Measurements from ENCODE around the gene EXOC8.
A peak's percentile ranks its signal among the peaks of the same experiment; 100 is the strongest.

The EXOC8 gene

GRCh38 chr1:231337472-231338269, at the start of gene EXOC8:
Gene EXOC8, minus strand, starts transcription at chr1:231337852. Its CDS starts 107 bp downstream, at chr1:231337745.
- DNase-seq: peak; percentile 92

- no peak for DNase-seq
Observed at GRCh38 chr1:231386466-231386865, 48.8 kb upstream of the EXOC8 start.

- no peak for DNase-seq
Observed at GRCh38 chr1:231385416-231385748, 47.7 kb upstream of the EXOC8 start.

GRCh38 chr1:231384696-231385415, 47.2 kb upstream of the EXOC8 start:
- no peak for DNase-seq

- no peak for DNase-seq
Observed at GRCh38 chr1:231383159-231383860, 45.7 kb upstream of the EXOC8 start.

GRCh38 chr1:231382426-231382825, 44.8 kb upstream of the EXOC8 start:
- DNase-seq: no peak

- no peak for DNase-seq
Observed at GRCh38 chr1:231381729-231382128, 44.1 kb upstream of the EXOC8 start.

- no peak for DNase-seq
Observed at GRCh38 chr1:231376875-231377549, 39.4 kb upstream of the EXOC8 start.

GRCh38 chr1:231376101-231376500, 38.4 kb upstream of the EXOC8 start:
- no peak for DNase-seq

- no peak for DNase-seq
Observed at GRCh38 chr1:231374394-231374793, 36.7 kb upstream of the EXOC8 start.

- no peak for DNase-seq
Observed at GRCh38 chr1:231372501-231372900, 34.8 kb upstream of the EXOC8 start.

- DNase-seq: no peak
Observed at GRCh38 chr1:231369282-231369681, 31.6 kb upstream of the EXOC8 start.

GRCh38 chr1:231364192-231364591, 26.5 kb upstream of the EXOC8 start:
- DNase-seq: no peak

GRCh38 chr1:231363624-231364023, 26.0 kb upstream of the EXOC8 start:
- DNase-seq: no peak

GRCh38 chr1:231362325-231362724, 24.7 kb upstream of the EXOC8 start:
- DNase-seq: no peak

GRCh38 chr1:231359113-231359512, 21.5 kb upstream of the EXOC8 start:
- DNase-seq: no peak

GRCh38 chr1:231357831-231358354, 20.2 kb upstream of the EXOC8 start:
- peak; percentile 48 for DNase-seq

- DNase-seq: no peak
Observed at GRCh38 chr1:231357187-231357772, 19.6 kb upstream of the EXOC8 start.

GRCh38 chr1:231355171-231355570, 17.5 kb upstream of the EXOC8 start:
- no peak for DNase-seq

GRCh38 chr1:231354330-231355020, 16.8 kb upstream of the EXOC8 start:
- DNase-seq: no peak

- no peak for DNase-seq
Observed at GRCh38 chr1:231353086-231353485, 15.4 kb upstream of the EXOC8 start.

- DNase-seq: no peak
Observed at GRCh38 chr1:231351816-231352215, 14.2 kb upstream of the EXOC8 start.
